Ishikawa (cell line): ENCODE measurements around the gene AQR.

Experiments
- EP300 ChIP-seq: IDR thresholded peaks from 2 replicates; pipeline ENCODE4 v1.6.1; 2012; ENCODE audit warnings: borderline replicate concordance
- TF ChIP-seq, protein P1 (sequence below): IDR thresholded peaks from 2 replicates; pipeline ENCODE4 v1.6.1; 2012

DNA sequence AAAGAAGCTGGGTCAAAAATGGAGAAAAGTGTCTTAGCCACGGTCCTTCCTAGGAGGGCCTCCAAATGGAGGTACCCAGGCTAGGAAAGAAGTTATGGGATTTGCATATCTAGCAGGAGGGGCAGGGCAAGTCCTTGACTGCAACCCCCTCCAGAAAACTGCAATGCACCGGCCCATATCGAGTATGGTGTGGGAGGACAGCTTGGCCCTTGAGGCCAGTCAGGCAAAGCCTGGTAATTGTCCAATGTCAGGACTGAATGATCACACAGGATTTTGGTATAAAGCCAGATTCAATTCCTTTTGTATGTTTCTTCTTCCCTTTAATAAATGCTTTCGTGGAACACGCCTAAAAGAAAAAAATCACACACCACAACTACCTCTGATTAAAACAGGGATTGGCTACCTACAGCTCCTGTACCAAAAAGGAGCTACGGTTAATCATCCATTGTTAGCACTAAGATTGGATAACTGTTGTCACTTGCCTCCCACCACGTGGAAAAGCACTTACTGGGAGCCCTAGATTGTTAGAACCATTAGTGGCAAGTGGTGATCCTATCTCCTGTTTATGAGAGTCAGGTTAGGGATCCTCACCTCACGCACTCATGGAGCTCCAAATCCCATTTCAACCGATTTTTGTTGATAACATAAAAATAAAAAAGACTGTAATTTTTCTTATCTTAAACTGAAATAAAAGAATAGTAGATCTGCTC lies 17.4 kb upstream of the AQR start:
- TF ChIP-seq, protein P1, sequence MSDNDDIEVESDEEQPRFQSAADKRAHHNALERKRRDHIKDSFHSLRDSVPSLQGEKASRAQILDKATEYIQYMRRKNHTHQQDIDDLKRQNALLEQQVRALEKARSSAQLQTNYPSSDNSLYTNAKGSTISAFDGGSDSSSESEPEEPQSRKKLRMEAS: no peak
- no peak; the same call in 1 of the 2 replicates for TF ChIP-seq EP300
